Stimulated activated CD4-positive, alpha-beta T cell treated with anti-CD3 and anti-CD28 coated beads, TNF-alpha, amount 100 ng/mL, for 1 hour (primary cell): ENCODE data around the gene JHY.

Experiments used
- DNase-seq, 3 donors: peaks; one replicate each; pipeline ENCODE4 v3.0.0-alpha.2; 2020; ENCODE audit warnings: low read depth in 3 of 3, low spot score in 1 of 3

Gene JHY

DNA sequence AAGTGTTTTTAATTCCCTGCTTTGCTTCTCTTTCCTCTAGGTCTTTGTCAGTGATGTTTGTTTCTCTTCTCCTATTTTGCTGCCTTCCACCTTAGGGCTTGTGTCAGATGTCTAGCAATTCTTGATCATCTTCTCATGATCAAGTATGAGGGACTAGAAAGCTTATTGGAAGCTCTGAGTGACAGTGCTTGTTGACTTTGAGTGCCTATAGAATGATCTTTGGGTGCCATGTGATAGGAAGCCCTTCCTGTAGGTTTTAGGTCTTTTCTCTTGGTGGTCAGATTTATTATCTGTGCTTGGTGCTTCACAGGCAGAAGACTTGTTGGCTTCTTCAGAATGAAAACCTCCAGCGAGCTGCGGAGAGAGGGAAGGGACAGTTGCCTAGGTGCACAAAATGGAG is 56.0 kb downstream of the JHY start:
- no peak for DNase-seq

DNA sequence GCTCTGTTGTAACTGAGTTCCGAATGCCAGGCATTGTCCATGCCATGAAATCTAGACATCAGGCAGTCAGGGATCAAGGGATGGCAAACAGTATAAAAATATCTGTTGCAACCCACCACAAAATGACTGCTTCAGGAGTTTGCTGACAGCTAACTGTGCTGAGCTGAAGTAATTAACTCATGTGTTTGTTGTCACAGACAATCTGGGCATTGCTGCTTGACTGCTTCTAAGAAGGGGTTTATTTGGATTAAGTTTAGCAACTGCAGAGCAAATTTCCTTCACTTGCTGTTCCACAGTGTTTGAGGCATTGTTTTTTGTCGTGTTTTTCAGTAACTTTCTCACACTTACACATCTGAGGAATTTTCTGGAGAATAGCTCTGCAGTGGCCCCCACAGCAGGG is 68.7 kb downstream of the JHY start:
- no peak for DNase-seq

GRCh38 chr11:122954455-122954854 is 71.9 kb downstream of the JHY start:
- no peak for DNase-seq

DNA sequence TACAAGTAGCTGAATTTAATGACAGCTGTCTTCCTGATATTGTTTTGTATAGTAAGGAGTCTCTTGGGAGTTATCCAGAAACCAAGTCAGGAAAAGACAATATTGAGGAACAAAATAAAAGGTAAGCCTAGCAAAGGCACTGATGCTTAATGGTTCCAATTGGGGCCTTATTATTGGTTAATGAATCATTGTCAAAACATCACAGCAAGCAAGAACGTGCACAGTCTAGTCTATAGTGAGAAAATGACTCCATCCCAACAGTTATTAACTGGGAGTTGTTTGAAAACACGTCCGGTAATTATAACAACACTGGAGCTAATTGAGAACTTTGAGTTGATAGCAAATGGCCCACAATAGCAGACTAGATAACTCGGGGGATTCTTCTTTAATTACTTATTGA is 81.4 kb downstream of the JHY start:
- no peak for DNase-seq

- DNase-seq, result no peak
These were observed 93.6 kb downstream of the JHY start for GRCh38 chr11:122976061-122976733.

DNA sequence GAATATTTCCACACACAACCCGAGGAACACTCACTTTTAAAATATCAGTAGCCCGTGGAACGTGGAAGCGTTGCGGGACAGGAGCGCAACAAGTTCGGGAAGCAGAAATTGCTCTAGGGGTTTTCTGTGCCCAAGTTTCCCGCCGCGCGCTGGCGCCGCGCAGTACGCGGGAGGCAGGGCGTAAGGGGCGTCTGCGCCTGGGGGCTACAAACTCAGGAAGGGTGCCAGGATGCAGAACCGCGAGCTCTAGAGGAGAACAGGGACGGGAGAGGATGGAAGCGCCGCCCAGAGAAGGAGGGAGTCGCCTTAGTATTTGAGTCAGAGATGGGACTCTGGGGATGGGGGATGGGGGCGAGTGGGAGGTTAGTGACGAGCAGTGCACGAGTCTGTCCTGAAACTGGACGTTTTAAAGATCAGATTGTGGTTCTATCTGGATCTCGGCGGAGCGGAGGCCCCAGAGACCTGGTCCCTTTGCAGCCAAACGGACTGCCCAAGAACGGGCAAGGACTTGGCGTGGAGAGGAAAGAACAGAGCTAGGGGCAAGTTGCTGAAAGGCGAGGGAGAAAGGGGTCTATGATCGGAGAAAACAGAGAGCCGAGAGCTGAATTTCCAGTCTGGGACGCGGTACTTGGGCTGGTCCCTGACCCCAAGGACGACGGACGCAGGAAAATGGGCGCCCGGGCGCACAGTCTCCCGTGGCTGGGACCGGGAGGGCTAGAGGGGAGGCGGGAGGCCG is 94.3 kb downstream of the JHY start:
- DNase-seq, result no peak

GRCh38 chr11:122977470-122978298 is 95.1 kb downstream of the JHY start:
- no peak for DNase-seq

DNA sequence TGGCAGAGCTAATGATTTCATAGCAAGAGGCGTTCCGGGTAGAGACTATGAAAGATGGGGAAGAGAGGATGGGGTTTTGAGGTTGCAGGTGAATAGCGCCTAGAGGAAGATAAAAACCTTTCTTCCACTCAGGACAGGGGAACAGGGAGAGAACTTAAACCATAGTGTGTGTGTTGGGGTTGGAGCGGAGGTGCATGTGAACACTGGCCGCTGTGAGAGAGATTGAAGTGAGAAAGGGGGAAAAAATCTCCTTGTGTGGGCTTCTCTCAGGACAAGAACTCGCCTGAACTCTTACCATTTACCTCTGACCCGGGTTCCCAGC is 95.7 kb downstream of the JHY start:
- no peak for DNase-seq

GRCh38 chr11:122979103-122979814 is 96.7 kb downstream of the JHY start:
- DNase-seq, result no peak

- no peak for DNase-seq
These were observed 97.4 kb downstream of the JHY start for GRCh38 chr11:122979815-122980595.

- DNase-seq, result peak in 2 of 3 donors; percentile 13 to 51
These were observed 99.1 kb downstream of the JHY start, which contains the start of gene BSX for GRCh38 chr11:122981388-122982264. Gene BSX, minus strand, starts transcription at chr11:122981834. Its CDS starts 163 bp downstream, at chr11:122981671.

DNA sequence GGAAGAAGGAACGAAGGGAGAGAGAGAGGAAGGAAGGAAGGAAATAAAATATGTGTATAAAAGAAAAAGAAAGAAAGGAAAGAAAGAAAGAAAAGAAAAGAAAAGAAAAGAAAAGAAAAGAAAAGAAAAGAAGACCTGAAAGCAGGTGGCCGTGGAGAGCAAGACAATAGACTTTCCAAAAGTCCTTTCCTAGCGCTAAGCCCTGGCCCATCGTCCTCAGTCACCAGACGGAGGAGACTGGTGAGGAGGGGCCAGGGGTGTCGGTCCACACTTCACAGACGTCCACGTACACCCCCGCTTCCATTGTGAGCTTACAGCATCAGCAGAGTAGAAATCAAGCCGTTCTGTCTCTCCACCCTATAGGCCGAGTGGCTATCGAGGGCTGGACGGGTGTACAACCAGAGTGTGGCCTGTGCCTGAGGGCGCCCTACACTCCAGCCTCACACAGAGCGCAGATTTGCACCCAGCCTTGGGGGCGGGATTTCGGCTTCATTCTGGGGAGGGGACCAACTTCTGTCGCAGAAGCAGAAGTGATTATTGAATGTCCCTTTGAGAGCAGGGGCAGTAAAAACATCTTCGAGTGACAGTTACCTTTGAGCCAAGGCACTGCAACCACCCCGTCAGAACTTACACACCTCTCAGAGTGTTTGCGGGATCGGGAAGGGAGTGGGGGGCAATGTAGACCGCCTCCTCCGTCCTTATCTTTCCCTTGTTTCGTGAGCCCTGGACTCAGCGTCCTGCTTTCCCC is 101.1 kb downstream of the JHY start:
- DNase-seq, result no peak

DNA sequence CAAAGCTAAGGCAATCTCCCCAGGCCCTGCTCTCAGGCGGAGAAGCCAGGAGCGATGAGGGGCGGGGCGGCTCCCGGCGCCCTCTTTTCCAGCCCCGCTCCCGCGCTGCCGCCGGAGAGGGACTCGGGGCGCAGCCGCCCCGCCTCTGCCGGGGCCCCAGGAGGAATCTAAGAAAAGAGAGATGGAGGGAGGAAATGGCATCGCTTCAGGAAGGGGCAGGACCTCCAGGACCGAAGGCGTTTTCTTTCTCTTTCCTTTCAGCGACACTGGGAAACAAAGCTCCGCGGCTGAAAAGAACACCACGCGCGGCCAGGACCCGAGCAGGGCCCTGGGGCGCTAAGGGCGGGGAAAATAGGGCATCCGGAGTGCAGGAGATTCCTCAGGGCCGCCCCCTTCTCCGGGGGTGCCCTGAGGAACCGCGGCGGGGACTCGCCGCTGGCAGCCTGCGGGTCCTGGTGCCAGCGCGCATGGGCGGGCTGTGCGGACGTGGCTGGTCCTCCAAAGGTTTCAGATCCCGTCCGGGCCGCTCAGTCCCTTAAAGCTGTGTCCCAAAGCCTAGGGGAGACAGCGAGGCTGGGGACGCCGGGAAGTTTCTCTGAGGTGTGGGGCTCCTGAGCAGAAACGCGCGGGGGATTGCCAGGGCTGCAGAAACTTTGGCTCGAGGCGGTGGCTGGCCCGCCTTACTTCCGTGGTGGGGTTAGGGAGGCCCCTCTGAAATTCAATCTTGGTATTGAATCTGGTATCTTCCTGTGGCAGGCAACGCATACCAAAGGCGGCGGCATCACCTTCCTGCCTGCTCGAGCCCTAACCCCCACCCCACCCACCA is 101.8 kb downstream of the JHY start:
- no peak for DNase-seq

DNA sequence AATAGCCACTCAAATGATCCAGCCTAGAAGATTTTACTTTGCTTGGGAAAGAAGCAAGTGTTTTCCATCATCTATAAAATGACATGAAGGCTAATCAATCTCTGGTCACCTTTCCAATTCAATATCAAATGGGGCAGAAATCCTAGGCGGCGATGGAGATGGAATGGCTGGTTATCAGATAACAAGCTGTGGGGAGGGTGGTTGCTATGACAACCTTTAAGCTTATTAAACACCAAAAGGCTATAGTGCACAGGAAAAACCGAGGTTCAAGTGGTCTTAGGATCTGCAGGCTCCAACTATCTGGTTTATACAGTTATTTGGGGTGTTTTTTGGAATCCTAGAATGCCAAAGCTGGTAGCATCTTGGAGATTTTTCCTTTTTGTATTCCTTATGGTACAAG is 113.0 kb downstream of the JHY start:
- no peak for DNase-seq

GRCh38 chr11:122998727-122999366 is 116.3 kb downstream of the JHY start:
- no peak for DNase-seq

- DNase-seq, result no peak
These were observed 118.2 kb downstream of the JHY start for GRCh38 chr11:123000721-123001120.

- DNase-seq, result no peak
These were observed 124.4 kb downstream of the JHY start for GRCh38 chr11:123006860-123007542.
